Left renal pelvis (tissue), 4 donors: ENCODE data around the gene NAT8. TPM values are rescaled to one million over a fixed set of nuclear protein-coding genes. Genes with fewer than 3 reads are reported as not detected.
"Not testable (repeated sequence)": the region's sequence is repeated elsewhere in the genome, so short reads cannot be mapped to it uniquely, and the experiment has no call there.

Experiments
- DNase-seq, 4 donors: peaks; one replicate each; pipeline ENCODE4 v3.0.0-alpha.2; 2013; ENCODE audit warnings: low read depth in 4 of 4, low spot score in 3 of 4
- polyA plus RNA-seq, 4 donors: library from polyadenylated mRNA; unstranded; fragments of 120-200 nt; gene quantifications; one replicate each; pipeline ENCODE4 v1.2.1, GENCODE V29; 2013; ENCODE audit not compliant: insufficient read length in 4 of 4

Gene NAT8, protein sequence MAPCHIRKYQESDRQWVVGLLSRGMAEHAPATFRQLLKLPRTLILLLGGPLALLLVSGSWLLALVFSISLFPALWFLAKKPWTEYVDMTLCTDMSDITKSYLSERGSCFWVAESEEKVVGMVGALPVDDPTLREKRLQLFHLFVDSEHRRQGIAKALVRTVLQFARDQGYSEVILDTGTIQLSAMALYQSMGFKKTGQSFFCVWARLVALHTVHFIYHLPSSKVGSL
- 10 to 100 TPM in 3 of 4 donors, under 1 TPM in 1; 0.89 to 23.5 (median 20.7) TPM for polyA plus RNA-seq

DNA sequence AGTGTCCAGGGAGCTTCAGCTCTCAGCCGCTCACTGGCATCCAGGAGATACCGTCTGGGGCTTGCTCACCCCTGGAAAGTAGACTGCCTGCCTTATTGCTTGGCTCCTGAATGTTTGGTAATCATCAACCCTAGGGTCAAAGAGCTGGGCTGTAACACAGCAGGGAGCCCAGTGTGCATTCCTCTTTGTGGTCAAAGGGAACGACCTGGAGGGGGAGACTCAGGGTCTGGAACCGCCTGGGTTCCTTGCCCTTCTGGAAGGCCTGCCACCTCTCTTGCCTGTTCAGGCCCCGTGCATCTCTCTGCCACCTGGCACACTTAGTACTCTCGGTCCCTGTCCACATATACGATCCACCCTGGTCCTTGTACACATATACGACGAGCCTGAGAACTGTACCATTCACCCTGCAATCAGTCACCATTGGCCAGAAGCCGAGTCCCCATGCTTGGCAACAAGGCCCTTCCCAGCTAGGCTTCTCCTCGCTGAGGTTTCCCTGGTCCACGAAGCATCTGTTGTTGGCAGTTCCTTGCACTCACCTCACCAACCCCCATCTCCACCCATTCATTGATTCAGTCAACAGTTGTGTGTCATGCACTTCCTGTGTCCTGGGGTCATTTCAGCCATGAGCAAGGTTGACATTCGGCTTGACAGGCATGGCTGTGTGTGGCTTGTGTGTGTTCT lies at the start of gene NAT8:
TSS of gene NAT8 (minus strand) at position 85 of the 681 bp plus-strand sequence. CDS start 794 bp downstream, outside the sequence.
- DNase-seq: no peak

DNA sequence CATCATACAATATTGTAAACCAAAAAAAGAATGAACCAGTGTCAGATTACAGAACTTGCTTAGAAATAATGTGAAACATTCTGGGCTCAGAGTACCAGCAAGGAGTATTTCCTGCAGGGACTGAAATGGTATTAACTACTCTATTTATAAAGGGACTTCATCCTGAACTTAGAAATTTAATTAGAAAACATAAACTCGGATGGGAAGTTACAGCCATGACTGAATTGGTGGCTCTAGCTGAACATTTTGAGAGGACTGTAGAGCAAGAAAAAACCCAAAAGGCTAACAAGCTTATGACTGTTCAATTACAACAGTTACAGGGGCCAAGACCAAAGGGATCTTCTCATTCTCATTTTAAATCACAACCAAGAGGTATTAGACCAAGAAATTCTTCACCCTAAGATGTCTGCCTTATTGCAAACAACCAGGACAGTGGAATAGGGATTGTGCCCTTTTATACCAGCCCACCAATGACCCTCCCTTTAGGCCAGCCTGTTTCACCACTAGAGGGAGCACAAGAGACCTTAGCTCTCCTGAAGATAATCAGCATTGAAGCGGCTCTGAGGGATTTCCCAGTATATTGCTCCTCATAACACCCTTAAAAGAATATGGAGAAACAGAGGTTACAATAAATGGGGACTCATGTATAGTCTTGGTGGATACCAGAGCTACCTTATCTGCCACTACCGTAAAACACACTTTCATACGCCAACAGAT lies 48.3 kb upstream of the NAT8 start:
- not testable (repeated sequence) for DNase-seq

DNA sequence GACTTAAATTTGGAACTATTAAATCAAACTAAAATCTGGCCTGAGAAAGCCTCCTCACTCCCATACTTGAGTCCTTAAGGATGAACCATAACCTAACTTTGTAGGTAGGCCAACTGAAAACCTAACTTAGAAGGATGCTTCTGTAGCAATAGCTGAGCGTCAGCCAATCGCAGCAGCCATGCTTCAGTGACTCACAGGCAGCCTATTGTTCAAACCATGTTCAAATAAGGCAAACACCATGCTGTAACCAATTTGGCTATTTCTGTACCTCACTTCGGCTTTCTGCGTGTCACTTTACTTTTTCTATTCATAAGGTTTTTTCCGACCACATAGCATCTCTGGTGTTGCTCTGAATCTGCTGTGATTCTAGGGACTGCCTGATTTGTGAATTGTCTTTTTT lies 46.3 kb upstream of the NAT8 start:
- not testable (repeated sequence) for DNase-seq

DNA sequence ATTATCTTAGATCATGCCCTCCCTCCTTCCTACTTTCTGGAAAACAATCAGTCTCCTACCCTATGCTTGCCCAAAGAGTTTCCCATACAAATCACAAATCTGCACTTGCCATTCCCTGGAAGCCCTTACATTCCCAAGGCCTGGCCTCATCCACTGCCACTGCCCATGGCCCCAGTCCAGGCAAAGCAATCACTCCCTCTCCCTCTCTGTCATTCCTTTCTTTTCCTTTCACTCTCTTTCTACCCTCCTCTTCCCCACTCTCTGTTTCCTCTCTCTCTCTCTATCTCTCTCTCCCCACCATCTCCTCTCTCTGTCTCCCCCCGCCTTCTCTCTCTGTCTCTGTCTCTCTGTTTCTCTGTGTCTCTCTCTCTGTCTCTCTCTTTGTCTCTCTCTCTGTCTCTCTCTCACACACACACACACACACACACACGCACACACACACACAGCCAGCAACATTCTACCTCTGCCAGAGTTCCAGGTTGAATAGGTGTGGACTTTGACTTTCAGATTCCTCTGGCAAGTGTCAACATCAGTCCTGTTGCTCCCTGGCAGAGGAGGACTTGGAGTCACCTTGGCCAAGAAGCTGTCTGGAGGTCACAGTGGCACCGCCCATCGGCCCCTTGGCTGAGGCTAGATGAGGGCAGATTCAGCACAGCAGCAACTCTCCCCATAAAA lies 43.7 kb upstream of the NAT8 start:
- DNase-seq: no peak

DNA sequence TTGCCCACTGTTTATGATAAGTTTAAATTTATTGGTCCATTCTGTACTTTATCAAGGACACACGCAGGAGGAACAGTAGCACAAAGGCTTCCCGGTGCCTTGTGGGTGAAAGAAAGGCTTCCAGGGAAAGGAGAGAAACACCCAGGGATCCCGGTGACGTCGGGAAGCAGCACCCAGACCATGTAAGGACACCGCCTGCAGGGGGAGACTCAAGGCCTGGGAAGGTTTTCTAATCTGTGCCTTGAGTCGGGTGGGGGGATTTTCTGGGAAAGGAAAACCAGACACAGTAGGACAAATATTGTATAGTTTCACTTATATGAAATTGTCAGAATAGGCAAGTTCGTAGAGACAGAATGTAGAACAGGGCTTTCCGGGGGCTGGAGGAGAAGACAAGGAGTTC lies 42.7 kb upstream of the NAT8 start:
- DNase-seq: not testable (repeated sequence)

DNA sequence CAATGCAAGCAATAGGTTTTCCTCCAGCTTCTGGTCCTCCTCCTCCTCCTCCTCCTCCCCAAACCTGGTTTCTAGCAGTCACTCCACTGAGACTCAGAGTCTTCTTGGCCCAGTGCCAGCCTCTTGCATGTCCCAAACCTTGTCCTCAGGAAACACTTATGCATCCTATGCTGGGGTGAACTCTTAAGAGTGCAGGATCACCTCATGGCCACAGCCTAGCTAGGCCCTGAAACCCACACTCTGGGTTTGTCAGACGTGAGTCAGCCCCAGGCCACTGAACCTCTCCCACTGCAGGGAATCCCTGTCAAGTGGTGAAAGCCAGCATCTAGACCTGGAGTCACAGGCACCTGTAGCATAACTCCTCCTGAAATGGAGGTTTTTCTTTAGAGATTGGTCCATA lies 42.1 kb upstream of the NAT8 start:
- DNase-seq: not testable (repeated sequence)

DNA sequence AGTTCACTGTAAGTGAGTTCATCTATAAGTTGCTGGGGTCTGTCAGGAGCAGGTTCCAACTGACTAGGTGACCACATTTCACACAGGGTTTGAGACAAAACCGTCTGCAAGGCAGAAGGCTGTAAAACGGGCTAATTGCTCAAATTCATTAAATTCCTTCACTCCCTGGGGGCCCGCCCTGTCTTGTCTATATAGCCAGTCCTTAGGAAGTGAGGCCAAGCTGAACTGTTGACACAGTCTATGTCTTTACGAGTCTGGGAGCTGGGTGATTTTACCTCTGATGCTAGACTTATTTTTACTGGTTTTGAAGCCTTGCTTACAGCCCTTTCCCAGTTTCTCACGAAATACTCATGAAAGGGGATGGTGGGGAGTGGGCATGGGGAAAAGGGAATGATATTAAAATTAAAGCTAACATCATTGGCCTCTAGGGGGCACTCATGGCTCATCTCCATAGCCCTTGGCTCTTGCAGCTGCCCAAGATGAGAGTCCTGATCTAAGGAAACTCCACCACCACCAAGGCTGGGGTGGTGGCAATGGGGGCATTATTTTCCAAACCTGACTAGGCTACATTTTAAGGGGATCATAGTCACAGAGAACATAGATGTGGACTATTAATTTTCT lies 37.8 kb upstream of the NAT8 start:
- DNase-seq: not testable (repeated sequence)

DNA sequence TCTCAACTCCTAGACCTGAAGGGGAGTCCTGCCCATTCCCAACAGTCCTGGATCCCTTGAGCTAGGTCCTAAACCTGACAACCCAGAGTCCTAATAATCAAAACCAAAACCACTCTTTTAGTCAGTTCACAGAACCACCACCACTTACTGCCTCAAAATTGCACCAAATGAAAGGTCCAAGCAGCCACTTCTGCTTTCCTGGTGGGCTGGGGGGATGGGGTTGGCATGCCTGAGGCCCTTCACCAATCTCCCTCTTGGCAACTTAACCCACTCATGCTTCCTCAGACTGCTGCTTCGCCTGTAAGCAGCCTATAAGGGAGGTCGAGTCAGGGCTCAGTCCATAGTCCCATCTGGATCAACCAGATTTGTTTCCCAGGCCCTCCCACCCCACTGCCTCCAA lies 37.0 kb upstream of the NAT8 start:
- not testable (repeated sequence) for DNase-seq

DNA sequence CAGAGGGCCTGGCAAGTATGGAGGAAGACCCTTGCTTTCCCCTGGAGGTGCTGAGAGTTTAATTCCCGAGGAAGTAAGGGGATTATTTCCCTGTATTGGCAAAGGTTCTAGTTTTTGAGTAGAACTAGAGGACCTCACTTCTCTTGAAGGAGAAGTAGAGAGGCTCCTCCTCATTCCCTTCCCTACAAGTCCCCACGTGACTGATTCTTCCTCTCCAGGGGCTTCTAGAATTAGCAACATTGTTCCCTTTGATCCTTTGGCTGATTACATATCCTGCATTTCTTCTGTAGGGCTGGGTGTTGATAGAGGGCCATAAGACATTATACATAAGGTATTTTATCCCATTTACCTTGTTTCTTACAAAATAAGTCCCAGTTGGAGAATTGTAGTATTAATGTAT lies 35.8 kb upstream of the NAT8 start:
- not testable (repeated sequence) for DNase-seq

DNA sequence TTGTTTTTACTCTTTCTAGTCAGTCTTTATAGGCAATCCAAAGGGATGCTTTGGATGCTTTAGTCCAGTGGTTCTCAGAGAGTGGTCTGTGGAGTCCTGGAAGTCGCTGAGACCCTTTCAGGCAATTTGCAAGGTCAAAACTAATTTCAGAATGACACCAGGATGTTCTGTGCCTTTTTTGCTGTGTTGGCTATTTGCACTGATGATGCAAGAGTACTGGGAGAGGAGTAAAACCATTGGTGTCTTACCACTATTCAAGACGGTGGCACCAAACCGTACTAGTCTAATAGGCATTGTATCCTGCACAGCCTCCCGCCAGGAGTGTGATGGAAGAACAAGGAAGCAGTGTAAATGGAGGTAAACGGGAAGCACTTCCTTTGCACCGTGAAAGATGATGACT lies 34.0 kb upstream of the NAT8 start:
- DNase-seq: not testable (repeated sequence)

DNA sequence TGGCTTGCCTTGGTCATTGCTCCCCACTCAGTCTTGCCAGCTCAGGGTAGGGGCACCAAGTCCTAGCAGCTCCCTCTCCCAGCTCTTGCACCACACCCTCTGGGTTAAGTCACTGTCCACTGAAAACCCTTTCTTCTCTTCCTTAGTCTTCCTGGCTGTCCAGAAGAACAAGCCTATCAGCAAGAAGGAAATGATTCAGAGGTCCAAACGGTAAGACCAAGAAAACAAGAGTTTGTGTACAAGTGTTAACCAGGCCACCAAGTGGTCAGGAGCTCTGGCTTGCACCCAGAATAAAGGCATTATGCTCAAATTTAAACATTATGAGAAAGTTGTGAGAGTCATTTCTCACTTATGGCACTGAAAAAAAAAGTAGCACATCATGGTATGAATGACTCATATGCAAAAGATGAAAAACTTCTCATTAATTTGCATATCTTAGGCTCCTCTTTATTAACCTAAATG lies 32.5 kb upstream of the NAT8 start:
- not testable (repeated sequence) for DNase-seq

DNA sequence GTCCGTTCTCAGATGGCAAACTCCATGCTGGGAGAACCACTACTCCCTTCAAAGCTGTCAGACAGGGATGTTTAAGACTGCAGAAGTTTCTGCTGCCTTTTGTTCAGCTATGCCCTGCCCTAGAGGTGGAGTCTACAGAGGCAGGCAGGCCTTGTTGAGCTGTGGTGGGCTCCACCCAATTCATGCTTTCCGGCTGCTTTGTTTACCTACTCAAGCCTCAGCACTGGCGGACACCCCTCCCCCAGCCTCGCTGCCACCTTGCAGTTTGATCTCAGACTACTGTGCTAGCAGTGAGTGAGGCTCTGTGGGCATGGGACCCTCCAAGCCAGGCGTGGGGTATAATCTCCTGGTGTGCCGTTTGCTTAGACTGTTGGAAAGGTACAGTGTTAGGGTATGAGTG lies 27.8 kb upstream of the NAT8 start:
- DNase-seq: not testable (repeated sequence)

DNA sequence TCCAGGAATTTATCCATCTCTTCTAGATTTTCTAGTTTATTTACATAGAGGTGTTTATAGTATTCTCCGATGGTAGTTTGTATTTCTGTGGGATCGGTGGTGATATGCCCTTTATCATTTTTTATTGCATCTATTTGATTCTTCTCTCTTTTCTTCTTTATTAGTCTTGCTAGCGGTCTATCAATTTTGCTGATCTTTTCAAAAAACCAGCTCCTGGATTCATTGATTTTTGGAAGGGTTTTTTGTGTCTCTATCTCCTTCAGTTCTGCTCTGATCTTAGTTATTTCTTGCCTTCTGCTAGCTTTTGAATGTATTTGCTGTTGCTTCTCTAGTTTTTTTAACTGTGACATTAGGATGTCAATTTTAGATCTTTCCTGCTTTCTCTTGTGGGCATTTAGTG lies 25.0 kb upstream of the NAT8 start:
- not testable (repeated sequence) for DNase-seq

DNA sequence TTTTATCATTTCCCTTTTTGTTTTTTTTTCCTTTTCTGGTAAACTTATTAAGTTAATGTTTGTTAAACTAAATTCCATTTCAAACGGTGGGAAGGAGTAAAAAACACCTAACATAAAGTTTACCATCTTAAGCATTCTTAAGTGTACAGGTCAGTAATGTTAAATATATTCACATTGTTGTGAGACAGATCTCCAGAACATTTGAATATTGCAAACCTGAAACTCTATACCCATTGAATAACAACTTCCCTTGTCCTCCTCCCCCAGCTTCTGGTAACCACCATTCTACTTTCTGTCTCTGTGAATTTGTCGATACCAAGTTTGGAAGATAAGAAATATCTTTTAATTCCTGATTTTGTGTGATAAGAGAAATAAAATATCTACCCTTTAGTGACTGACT lies 12.0 kb upstream of the NAT8 start:
- no peak for DNase-seq

DNA sequence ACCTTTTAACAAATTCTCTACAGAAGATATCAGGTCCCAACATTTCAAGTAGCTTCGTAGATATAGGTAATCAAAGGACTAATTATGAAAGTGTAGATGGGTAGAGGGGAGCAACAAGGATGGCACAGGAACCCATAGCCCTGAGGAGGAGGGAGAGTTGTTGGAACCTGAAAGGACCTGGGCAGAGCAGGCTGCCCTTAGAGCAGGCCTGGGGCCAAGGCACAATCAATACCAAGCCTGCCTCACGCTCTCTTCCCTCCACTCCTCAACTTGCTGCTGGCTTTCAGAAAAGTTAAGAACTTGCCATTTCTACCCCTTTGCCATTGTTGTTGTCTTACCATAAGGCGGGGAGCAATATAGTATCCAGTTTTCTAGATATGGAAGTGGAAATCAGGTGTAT lies 10.1 kb upstream of the NAT8 start:
- no peak for DNase-seq

DNA sequence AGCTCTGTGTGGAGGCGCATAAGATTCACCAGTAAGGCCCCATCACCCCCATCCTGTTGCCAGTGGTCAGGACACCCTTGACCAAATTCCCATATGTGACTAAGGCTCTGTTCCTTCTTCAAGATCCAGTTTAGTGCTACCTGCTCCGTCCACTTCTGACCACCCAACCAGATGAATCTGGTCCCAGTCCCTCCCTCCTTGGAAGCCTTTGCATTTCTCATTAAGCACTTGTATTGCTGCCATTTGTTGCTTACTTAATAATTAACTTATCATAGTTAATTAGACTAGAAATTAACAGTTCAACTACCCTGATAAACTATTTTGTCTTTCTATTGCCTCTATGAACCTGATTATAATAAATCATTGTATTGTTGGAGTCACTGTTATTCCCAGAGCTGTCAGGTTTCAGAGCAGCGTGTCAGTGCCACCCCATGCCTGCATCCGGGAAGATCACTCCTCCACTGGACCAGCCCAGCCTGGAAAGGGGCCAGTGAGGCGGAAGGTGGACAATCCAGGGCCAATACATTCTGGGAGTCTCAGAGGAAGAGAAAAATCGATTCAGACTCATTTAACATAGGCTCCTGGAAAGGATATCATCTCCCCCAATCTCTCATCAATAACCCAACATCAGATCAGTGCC lies 9.5 kb upstream of the NAT8 start:
- DNase-seq: no peak

DNA sequence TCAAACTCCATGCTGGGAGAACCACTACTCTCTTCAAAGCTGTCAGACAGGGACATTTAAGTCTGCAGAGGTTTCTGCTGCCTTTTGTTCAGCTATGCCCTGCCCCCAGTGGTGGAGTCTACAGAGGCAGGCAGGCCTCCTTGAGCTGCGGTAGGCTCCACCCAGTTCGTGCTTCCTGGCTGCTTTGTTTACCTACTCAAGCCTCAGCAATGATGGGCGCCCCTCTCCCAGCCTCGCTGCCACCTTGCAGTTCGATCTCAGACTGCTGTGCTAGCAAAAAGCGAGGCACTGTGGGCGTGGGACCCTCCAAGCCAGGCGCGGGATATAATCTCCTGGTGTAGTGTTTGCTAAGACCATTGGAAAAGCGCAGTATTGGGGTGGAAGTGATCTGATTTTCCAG lies 5.5 kb upstream of the NAT8 start:
- DNase-seq: not testable (repeated sequence)

DNA sequence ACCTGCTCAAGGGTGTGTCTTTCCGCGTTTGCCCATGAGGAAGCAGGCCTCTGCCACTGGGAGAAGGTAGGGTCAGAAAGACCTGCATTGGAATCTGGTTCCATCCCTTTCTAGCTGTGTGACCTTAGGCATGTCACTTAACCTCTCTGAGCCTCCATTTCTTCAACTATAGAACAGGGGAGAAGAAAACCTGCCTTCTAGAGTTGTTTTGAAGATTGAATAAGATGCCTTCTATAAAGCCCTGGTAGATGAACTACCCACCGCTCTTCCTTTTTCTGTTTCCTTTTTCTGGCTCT lies 507 bp downstream of the NAT8 start:
- DNase-seq: no peak

DNA sequence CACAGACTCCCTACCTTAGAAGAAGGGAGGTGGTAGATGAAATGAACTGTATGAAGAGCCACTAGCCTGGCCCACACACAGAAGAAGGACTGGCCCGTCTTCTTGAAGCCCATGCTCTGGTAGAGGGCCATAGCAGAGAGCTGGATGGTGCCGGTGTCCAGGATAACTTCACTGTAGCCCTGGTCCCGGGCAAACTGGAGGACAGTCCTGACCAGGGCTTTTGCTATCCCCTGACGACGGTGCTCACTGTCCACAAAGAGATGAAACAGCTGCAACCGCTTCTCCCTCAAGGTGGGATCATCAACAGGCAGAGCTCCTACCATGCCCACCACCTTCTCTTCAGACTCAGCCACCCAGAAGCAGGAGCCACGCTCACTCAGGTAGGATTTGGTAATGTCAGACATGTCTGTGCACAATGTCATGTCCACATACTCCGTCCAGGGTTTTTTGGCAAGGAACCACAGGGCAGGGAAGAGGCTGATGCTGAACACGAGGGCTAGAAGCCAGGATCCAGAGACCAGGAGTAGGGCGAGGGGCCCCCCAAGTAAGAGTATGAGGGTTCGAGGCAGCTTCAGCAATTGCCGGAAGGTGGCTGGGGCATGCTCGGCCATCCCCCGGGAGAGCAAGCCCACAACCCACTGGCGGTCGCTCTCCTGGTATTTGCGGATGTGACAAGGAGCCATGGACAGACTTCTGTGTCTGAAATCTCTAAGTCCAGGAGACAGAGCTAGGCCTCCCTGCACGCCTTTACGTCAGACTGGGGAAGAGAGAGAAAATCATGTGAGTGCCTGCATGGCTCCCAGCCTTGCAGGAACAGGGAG lies 1.1 kb downstream of the NAT8 start:
- DNase-seq: no peak
